MM.1S (cell line): ENCODE measurements around the gene CCDC17.
A peak's percentile ranks its signal among the peaks of the same experiment; 100 is the strongest.

Experiments used
- DNase-seq: peaks from one replicate; pipeline ENCODE4 v3.0.0-alpha.2; 2015
- H2AFZ ChIP-seq: fragments of 300-600 bp; sonication (generic); 2 replicates; pipeline ENCODE4 v1.6.0; 2016; ENCODE audit warnings: antibody characterized with exemption, low read length
- H3F3A ChIP-seq: fragments of 300-600 bp; sonication (generic); 2 replicates; pipeline ENCODE4 v1.6.1; 2016; ENCODE audit warnings: mild to moderate bottlenecking, antibody characterized with exemption, low read length, moderate library complexity, mixed read lengths; ENCODE audit not compliant: insufficient read depth
- H3K27ac ChIP-seq: fragments of 300-600 bp; sonication (generic); 2 replicates; pipeline ENCODE4 v1.5.1; 2016; ENCODE audit warnings: mild to moderate bottlenecking, low read length
- H3K27me3 ChIP-seq: fragments of 300-600 bp; sonication (generic); replicated peaks from 2 replicates; pipeline ENCODE4 v1.6.0; 2016; ENCODE audit warnings: low read length; ENCODE audit not compliant: insufficient read depth
- H3K36me3 ChIP-seq: fragments of 300-600 bp; sonication (generic); replicated peaks from 2 replicates; pipeline ENCODE4 v1.6.1; 2016; ENCODE audit warnings: mild to moderate bottlenecking, low read length, mixed read lengths; ENCODE audit not compliant: insufficient read depth
- H3K4me1 ChIP-seq: fragments of 300-600 bp; sonication (generic); 2 replicates; pipeline ENCODE4 v1.6.1; 2016; ENCODE audit warnings: low read length, mixed read lengths
- H3K4me2 ChIP-seq: fragments of 300-600 bp; sonication (generic); 2 replicates; pipeline ENCODE4 v1.6.0; 2016; ENCODE audit warnings: low read depth, low read length
- H3K4me3 ChIP-seq: fragments of 300-600 bp; sonication (generic); 2 replicates; pipeline ENCODE4 v1.5.1; 2016; ENCODE audit warnings: low read length, mixed read lengths
- H3K79me2 ChIP-seq: fragments of 300-600 bp; sonication (generic); 2 replicates; pipeline ENCODE4 v1.6.1; 2016; ENCODE audit warnings: mixed run types, low read length, mixed read lengths
- H3K9ac ChIP-seq: fragments of 300-600 bp; sonication (generic); 2 replicates; pipeline ENCODE4 v1.6.1; 2016; ENCODE audit warnings: low read length, mixed read lengths
- H3K9me2 ChIP-seq: fragments of 300-600 bp; sonication (generic); replicated peaks from 2 replicates; pipeline ENCODE4 v1.6.1; 2016; ENCODE audit warnings: mild to moderate bottlenecking, low read length, mixed read lengths; ENCODE audit not compliant: insufficient read depth
- H3K9me3 ChIP-seq: fragments of 300-600 bp; sonication (generic); replicated peaks from 2 replicates; pipeline ENCODE4 v1.6.1; 2016; ENCODE audit warnings: mild to moderate bottlenecking, low read length, mixed read lengths; ENCODE audit not compliant: insufficient read depth
- H4K20me1 ChIP-seq: fragments of 300-600 bp; sonication (generic); 2 replicates; pipeline ENCODE4 v1.6.1; 2016; ENCODE audit warnings: mild to moderate bottlenecking, low read length, moderate library complexity, mixed read lengths; ENCODE audit not compliant: insufficient read depth
- CTCF ChIP-seq: fragments of 300-600 bp; sonication (generic); IDR thresholded peaks from 2 replicates; pipeline ENCODE4 v1.5.1; 2016; ENCODE audit warnings: antibody characterized with exemption, low read length, mixed read lengths
- EZH2 ChIP-seq: fragments of 300-600 bp; sonication (generic); optimal IDR thresholded peaks from 2 replicates; pipeline ENCODE3; 2017; ENCODE audit warnings: low read depth, mild to moderate bottlenecking, antibody characterized with exemption, low read length, mixed read lengths
- EZH2phosphoT487 ChIP-seq: fragments of 300-600 bp; sonication (generic); IDR thresholded peaks from 2 replicates; pipeline ENCODE4 v1.6.1; 2018; ENCODE audit warnings: antibody characterized with exemption, low read length

CCDC17 gene

GRCh38 chr1:45586769-45587168, 37.1 kb downstream of the CCDC17 start:
- no peaks in the 10 kb centered on the region for H3K27me3 ChIP-seq
- peaks cover 7% of the 10 kb centered on the region; the same call in 1 of the 2 replicates for H3K4me1 ChIP-seq
- DNase-seq = no peak
- peak overlapping the region; percentile 74 for H3K4me2 ChIP-seq
- peaks cover 78% of the 10 kb centered on the region for H3K79me2 ChIP-seq
- H3K9ac ChIP-seq = peak overlapping the region; percentile 7; the same call in 1 of the 2 replicates
- no peak overlapping the region for H2AFZ ChIP-seq
- H3F3A ChIP-seq = peaks cover 29% of the 10 kb centered on the region
- peak overlapping the region; percentile 19; the same call in 1 of the 2 replicates for H3K27ac ChIP-seq
- no peaks in the 10 kb centered on the region for H3K9me2 ChIP-seq
- TF ChIP-seq CTCF (no peak), EZH2phosphoT487 (no peak), EZH2 (no peak)
- no peaks in the 10 kb centered on the region; the same call in 1 of the 2 replicates for H3K36me3 ChIP-seq
- H3K9me3 ChIP-seq = no peaks in the 10 kb centered on the region
- H3K4me3 ChIP-seq = peak overlapping the region; percentile 24
- peaks cover 56% of the 10 kb centered on the region for H4K20me1 ChIP-seq

GRCh38 chr1:45585496-45586075, 38.3 kb downstream of the CCDC17 start:
- DNase-seq = no peak
- no peaks in the 10 kb centered on the region for H3K9me2 ChIP-seq
- peak overlapping the region; percentile 93 for H3K4me3 ChIP-seq
- no peaks in the 10 kb centered on the region for H3K9me3 ChIP-seq
- peak overlapping the region; percentile 96; the same call in 1 of the 2 replicates for H3K9ac ChIP-seq
- H3K27me3 ChIP-seq = no peaks in the 10 kb centered on the region
- no peak for TF ChIP-seq CTCF
- TF ChIP-seq EZH2phosphoT487 = no peak
- no peak for TF ChIP-seq EZH2
- H3K4me1 ChIP-seq = peaks cover 7% of the 10 kb centered on the region; the same call in 1 of the 2 replicates
- H4K20me1 ChIP-seq = peaks cover 51% of the 10 kb centered on the region
- H3K79me2 ChIP-seq = peaks cover 67% of the 10 kb centered on the region
- H3F3A ChIP-seq = peaks cover 29% of the 10 kb centered on the region
- no peak overlapping the region for H2AFZ ChIP-seq
- peak overlapping the region; percentile 74 for H3K4me2 ChIP-seq
- no peaks in the 10 kb centered on the region; the same call in 1 of the 2 replicates for H3K36me3 ChIP-seq
- peak overlapping the region; percentile 63; the same call in 1 of the 2 replicates for H3K27ac ChIP-seq

GRCh38 chr1:45585110-45585426, 38.8 kb downstream of the CCDC17 start:
- Histone ChIP-seq H2AFZ (no peak overlapping the region), H3K9me3 (no peaks in the 10 kb centered on the region), H3K36me3 (no peaks in the 10 kb centered on the region; the same call in 1 of the 2 replicates), H3K4me2 (peak overlapping the region; percentile 74), H3K9ac (peak overlapping the region; percentile 96), H4K20me1 (peaks cover 47% of the 10 kb centered on the region), H3K9me2 (no peaks in the 10 kb centered on the region), H3F3A (peaks cover 29% of the 10 kb centered on the region), H3K79me2 (peaks cover 61% of the 10 kb centered on the region), H3K4me1 (peaks cover 7% of the 10 kb centered on the region; the same call in 1 of the 2 replicates), H3K4me3 (peak overlapping the region; percentile 93), H3K27ac (peak overlapping the region; percentile 63; the same call in 1 of the 2 replicates), H3K27me3 (no peaks in the 10 kb centered on the region)
- DNase-seq = no peak
- TF ChIP-seq EZH2phosphoT487 = no peak
- no peak for TF ChIP-seq CTCF
- TF ChIP-seq EZH2 = no peak
